Upper lobe of right lung (tissue), 1 donor: ENCODE data around the gene CPM. TPM values are rescaled to one million over a fixed set of nuclear protein-coding genes. Genes with fewer than 3 reads are reported as not detected.
"Not testable (repeated sequence)": the region's sequence is repeated elsewhere in the genome, so short reads cannot be mapped to it uniquely, and the experiment has no call there.

Experiments used
- ATAC-seq: fragments of 200-7000 bp; cut with Tn5 transposase; one replicate; pipeline ENCODE4 v1.9.1; 2020; ENCODE audit warnings: mild to moderate bottlenecking, moderate library complexity
- DNase-seq: peaks from one replicate; pipeline ENCODE4 v3.0.0-alpha.2; 2020
- H3K27ac ChIP-seq: fragments of 200-600 bp; one replicate; pipeline ENCODE4 v1.8.0; 2022
- H3K27me3 ChIP-seq: fragments of 200-600 bp; one replicate; pipeline ENCODE4 v1.8.0; 2022; ENCODE audit warnings: mild to moderate bottlenecking
- H3K36me3 ChIP-seq: fragments of 200-600 bp; one replicate; pipeline ENCODE4 v1.8.0; 2022
- H3K4me1 ChIP-seq: fragments of 200-600 bp; one replicate; pipeline ENCODE4 v1.8.0; 2022
- H3K4me3 ChIP-seq: fragments of 200-600 bp; one replicate; pipeline ENCODE4 v1.8.0; 2022; ENCODE audit warnings: mild to moderate bottlenecking
- H3K9me3 ChIP-seq: fragments of 200-600 bp; one replicate; pipeline ENCODE4 v1.8.0; 2022
- intact Hi-C: fragments of 100-400 bp; cut with DNase I; formaldehyde crosslinking; loops from one replicate; pipeline ENCODE4 v1.11.0; 2022
- total RNA-seq: library from RNA; stranded (reverse); fragmentation: NEBNext Ultra II Directional; extraction: Animal tissue kit (Norgen Biotek cat#: 25700); gene quantifications from one replicate; pipeline ENCODE4 v1.2.1, GENCODE V29; 2021
- TF ChIP-seq, protein P1 (sequence below): fragments of 200-600 bp; IDR thresholded peaks from one replicate; pipeline ENCODE4 v1.8.0; 2022; ENCODE audit warnings: antibody characterized with exemption
- donor health status: DM: no; HTN: yes; CAD: no; lungs with severe emphysema.

Gene CPM
- total RNA-seq, 1 donor from 2014 or later: 165 TPM

DNA sequence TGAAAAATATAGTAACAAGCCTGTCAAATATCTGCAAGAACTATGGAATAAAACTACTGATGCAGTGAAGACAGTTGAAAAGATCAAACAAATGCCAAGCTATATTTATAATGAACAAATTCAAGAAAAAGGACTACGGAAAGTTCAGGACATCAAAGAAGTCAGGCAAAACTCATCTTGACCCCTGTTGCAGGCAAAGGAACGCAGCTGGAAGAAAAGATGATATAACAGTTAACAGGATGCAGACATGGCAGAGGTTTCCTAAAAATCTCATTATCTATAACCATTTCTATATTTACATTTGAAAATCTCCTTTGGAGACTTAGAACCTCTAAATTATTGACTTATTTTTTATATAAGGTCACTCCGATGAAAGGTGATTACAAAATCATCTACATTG is 90.8 kb downstream of the CPM start:
- Histone ChIP-seq H3K4me3 (no peak overlapping the region), H3K27me3 (no peaks in the 10 kb centered on the region), H3K4me1 (no peaks in the 10 kb centered on the region), H3K36me3 (peaks cover 63% of the 10 kb centered on the region), H3K9me3 (no peaks in the 10 kb centered on the region), H3K27ac (no peak overlapping the region)
- no peak for ATAC-seq
- DNase-seq: no peak
- intact Hi-C loops: no loop called here
- TF ChIP-seq, protein P1, sequence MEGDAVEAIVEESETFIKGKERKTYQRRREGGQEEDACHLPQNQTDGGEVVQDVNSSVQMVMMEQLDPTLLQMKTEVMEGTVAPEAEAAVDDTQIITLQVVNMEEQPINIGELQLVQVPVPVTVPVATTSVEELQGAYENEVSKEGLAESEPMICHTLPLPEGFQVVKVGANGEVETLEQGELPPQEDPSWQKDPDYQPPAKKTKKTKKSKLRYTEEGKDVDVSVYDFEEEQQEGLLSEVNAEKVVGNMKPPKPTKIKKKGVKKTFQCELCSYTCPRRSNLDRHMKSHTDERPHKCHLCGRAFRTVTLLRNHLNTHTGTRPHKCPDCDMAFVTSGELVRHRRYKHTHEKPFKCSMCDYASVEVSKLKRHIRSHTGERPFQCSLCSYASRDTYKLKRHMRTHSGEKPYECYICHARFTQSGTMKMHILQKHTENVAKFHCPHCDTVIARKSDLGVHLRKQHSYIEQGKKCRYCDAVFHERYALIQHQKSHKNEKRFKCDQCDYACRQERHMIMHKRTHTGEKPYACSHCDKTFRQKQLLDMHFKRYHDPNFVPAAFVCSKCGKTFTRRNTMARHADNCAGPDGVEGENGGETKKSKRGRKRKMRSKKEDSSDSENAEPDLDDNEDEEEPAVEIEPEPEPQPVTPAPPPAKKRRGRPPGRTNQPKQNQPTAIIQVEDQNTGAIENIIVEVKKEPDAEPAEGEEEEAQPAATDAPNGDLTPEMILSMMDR: no peak

DNA sequence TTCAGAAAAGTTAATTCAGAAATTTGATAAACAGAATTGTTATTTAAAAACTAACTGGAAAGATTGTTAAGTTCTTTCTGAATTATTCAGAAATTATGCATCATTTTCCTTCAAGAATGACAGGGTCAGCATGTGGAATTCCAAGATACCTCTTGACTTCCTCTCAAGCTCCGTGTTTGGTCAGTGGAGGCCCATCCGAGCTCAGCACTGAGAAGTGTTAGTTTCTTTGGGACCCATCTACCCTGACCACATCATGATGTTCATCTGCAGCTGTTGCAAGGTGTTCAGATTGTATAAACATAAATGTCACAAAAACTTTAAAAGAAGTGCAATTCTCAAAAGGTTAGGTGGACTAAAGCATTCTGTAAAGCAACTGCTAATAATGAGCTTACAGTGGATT is 91.3 kb downstream of the CPM start:
- no peak for DNase-seq

DNA sequence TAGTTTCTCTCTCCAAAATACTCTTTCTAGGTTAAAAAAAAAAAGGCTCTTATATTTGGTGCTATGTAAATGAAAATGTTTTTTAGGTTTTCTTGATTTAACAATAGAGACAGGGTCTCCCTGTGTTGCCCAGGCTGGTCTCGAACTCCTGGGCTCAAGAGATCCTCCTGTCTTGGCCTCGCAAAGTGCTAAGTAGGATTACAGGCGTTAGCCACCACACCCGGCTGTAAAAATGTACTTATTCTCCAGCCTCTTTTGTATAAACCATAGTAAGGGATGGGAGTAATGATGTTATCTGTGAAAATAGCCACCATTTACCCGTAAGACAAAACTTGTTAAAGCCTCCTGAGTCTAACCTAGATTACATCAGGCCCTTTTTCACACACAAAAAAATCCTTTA is 91.8 kb downstream of the CPM start:
- H3K27ac ChIP-seq, H3K4me3 ChIP-seq, H3K4me1 ChIP-seq, H3K9me3 ChIP-seq, ATAC-seq, H3K27me3 ChIP-seq, intact Hi-C loops, DNase-seq: not testable (repeated sequence)
- H3K36me3 ChIP-seq: peaks cover 72% of the 10 kb centered on the region

More for the DNA sequence above, 91.3 kb downstream of the CPM start:
- TF ChIP-seq, protein P1: no peak
- intact Hi-C loops: no loop called here
- Histone ChIP-seq H3K27ac (no peak overlapping the region), H3K27me3 (no peaks in the 10 kb centered on the region), H3K36me3 (peaks cover 67% of the 10 kb centered on the region), H3K4me1 (no peaks in the 10 kb centered on the region), H3K4me3 (no peak overlapping the region), H3K9me3 (no peaks in the 10 kb centered on the region)
- no peak for ATAC-seq

DNA sequence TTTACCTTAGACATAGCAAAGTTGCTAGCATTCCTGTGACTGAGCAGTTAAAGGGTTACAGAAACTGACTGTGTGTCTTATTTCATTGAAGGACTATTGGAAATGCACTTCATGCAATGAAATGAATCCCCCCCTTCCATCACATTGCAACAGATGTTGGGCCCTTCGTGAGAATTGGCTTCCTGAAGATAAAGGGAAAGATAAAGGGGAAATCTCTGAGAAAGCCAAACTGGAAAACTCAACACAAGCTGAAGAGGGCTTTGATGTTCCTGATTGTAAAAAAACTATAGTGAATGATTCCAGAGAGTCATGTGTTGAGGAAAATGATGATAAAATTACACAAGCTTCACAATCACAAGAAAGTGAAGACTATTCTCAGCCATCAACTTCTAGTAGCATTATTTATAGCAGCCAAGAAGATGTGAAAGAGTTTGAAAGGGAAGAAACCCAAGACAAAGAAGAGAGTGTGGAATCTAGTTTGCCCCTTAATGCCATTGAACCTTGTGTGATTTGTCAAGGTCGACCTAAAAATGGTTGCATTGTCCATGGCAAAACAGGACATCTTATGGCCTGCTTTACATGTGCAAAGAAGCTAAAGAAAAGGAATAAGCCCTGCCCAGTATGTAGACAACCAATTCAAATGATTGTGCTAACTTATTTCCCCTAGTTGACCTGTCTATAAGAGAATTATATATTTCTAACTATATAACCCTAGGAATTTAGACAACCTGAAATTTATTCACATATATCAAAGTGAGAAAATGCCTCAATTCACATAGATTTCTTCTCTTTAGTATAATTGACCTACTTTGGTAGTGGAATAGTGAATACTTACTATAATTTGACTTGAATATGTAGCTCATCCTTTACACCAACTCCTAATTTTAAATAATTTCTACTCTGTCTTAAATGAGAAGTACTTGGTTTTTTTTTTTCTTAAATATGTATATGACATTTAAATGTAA is 93.5 kb downstream of the CPM start:
- ATAC-seq (no peak), DNase-seq (no peak)
- no peaks in the 10 kb centered on the region for H3K4me1 ChIP-seq
- intact Hi-C loops: no loop called here
- no peaks in the 10 kb centered on the region for H3K27me3 ChIP-seq
- no peak overlapping the region for H3K4me3 ChIP-seq
- no peak overlapping the region for H3K27ac ChIP-seq
- peaks cover 90% of the 10 kb centered on the region for H3K36me3 ChIP-seq
- H3K9me3 ChIP-seq: no peaks in the 10 kb centered on the region
- TF ChIP-seq, protein P1: no peak

DNA sequence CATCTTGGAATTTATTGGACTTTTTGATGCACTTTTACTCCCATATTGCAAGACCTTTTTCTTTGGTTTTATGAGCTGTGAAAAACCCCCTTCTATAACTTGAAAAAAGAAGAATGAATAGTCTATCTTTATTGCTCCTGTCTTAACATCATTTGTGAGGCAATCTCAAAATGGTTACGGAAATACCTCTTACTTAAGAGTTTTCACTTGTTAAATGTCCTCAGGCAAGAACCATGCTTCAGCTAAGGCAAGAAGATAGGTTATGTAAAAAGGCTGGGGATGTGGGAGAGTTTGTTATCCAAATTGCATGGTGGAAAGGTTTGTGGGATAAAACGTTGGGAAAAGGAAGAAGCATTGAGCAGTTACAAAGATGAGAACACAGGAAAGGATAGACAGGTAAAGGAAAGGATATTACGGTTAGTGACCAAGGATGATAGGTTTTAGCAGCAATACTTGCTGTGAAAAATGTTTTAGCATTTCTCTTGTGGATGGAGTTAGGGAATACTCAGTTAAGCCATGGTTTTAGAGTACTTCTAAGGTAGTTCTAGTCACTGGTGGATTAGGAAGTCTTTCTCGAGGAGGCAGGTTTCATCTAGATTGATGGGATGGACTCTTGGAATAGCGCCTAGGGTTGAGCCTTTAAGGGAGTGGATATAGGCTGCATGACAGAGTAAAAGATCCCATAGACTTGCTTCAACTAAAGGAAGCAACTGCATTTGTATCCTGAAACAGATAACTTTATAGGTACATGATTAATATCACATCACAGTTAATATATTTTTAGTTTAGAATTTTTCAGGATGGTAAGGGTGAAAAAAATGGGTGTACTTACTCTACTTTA is 94.7 kb downstream of the CPM start:
- Histone ChIP-seq H3K9me3 (no peaks in the 10 kb centered on the region), H3K4me3 (no peak overlapping the region), H3K36me3 (peaks cover 97% of the 10 kb centered on the region)

More for the DNA sequence above, 94.7 kb downstream of the CPM start:
- no peaks in the 10 kb centered on the region for H3K4me1 ChIP-seq
- intact Hi-C loops: no loop called here
- TF ChIP-seq, protein P1: no peak
- DNase-seq (no peak), ATAC-seq (no peak)
- H3K27me3 ChIP-seq: no peaks in the 10 kb centered on the region
- H3K27ac ChIP-seq: no peak overlapping the region
